ENCODE data around the gene C20orf96. TPM values are rescaled to one million over a fixed set of nuclear protein-coding genes. Genes with fewer than 3 reads are reported as not detected.

The C20orf96 gene
- total and polyA plus RNA-seq, 2 donors (not counting 3 experiments of a cell fraction or from before 2014, with no cell fraction given): 17.0 to 17.2 TPM

DNA sequence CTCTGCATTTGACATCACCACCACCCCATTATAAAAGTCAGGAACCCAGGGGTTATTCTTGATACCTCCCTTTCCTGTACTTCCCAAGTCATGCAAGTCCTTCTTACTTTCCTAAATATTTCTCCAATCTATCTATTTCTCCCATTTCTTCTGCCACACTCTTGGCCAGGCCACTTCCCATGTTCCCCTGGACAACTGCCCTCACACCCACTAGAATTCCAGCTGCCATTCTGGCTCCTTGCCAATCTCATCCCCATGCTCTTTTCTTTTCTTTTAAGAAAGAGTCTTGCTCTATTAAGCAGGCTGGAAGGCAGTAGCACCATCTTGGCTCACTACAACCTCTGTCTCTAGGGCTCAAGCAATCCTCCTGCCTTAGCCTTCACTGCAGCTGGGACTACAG is 17.8 kb downstream of the C20orf96 start:
- Histone ChIP-seq H3K9me1 (replicated peaks; ENCODE audit: control insufficient read depth, extremely low read depth, insufficient read depth, low read length) (no peaks in the 10 kb centered on the region), H3K4me2 (ENCODE audit: insufficient read depth, low read length) (no peak overlapping the region), H3K9ac (replicated peaks; ENCODE audit: extremely low read depth, insufficient read depth, low read length) (no peak overlapping the region), H3K36me3 (ENCODE audit: control insufficient read depth in 2 of 2, extremely low read depth in 1 of 2, insufficient read depth in 2 of 2, low read length in 2 of 2) (peaks cover 0 to 24% of the 10 kb centered on the region in 2 experiments), H2AFZ (ENCODE audit: low read depth, low read length) (no peak overlapping the region), H3K9me3 (replicated peaks; ENCODE audit: control insufficient read depth, insufficient read depth, low read length) (no peaks in the 10 kb centered on the region), H3K4me1 (ENCODE audit: control insufficient read depth, extremely low read depth, insufficient read depth, low read length) (no peaks in the 10 kb centered on the region), H3K79me2 (ENCODE audit: control insufficient read depth, insufficient read depth, low read length) (no peaks in the 10 kb centered on the region), H3K27me3 (ENCODE audit: control insufficient read depth in 2 of 2, insufficient read depth in 2 of 2, low read length in 2 of 2) (no peaks in the 10 kb centered on the region), H4K20me1 (replicated peaks; ENCODE audit: control insufficient read depth, extremely low read depth, insufficient read depth, low read length) (no peaks in the 10 kb centered on the region), H3K4me3 (replicated peaks in 1 of 3; ENCODE audit: insufficient read depth in 1 of 3, low read depth in 1 of 3, low read length in 3 of 3) (no peak overlapping the region), H3K27ac (ENCODE audit: insufficient read depth, low read depth, low read length) (no peak overlapping the region)
- BruUV-seq (replicated peaks): no TSS peak
- no peak for DNase-seq (ENCODE audit: low read depth, low spot score)
- peak; percentile 64 for FAIRE-seq
- no peak for TF ChIP-seq MYC (IDR thresholded peaks at IDR 0.05; ENCODE audit: low read depth, low read length)
- no peak for TF ChIP-seq JUN (IDR thresholded peaks at IDR 0.05; ENCODE audit: borderline replicate concordance, insufficient read depth, insufficient read length, low read depth)
- no peak for TF ChIP-seq POLR2AphosphoS5 (IDR thresholded peaks at IDR 0.05; ENCODE audit: insufficient read depth, low read depth, low read length)
- no peak for TF ChIP-seq EZH2 (IDR thresholded peaks at IDR 0.05; ENCODE audit: borderline replicate concordance, low read depth, low read length, severe bottlenecking)
- TF ChIP-seq CTCF (IDR thresholded peaks at IDR 0.05; ENCODE audit: extremely low read depth in 1 of 2, insufficient read depth in 1 of 2, low read depth in 1 of 2, low read length in 2 of 2): no peak
- TF ChIP-seq FOS (IDR thresholded peaks at IDR 0.05; ENCODE audit: borderline replicate concordance, insufficient read depth, low read length): no peak
- no peak for TF ChIP-seq GATA2 (IDR thresholded peaks at IDR 0.05; ENCODE audit: insufficient read depth, insufficient read length, low read depth, low read length)
- TF ChIP-seq MAX (IDR thresholded peaks at IDR 0.05; ENCODE audit: insufficient read depth, insufficient read length): no peak
- no peak for TF ChIP-seq POLR2A (IDR thresholded peaks at IDR 0.05; ENCODE audit: low read depth, low read length)
- dilution Hi-C loops (cut with MboI; ENCODE audit: extremely low pct_ligation_motif_present, low sequenced_read_pairs): no loop called here
- intact Hi-C loops (cut with micrococcal nuclease): no loop called here
- ChIA-PET CTCF (interaction anchor here (2.7 kb wide), 1 partner anchor 57 kb away, joined by 7 read pairs; no protein-coding TSS in a partner anchor), POLR2A (no interaction called here)
